K562 (cell line): ENCODE results near the gene UBASH3A. TPM values are rescaled to one million over a fixed set of nuclear protein-coding genes. Genes with fewer than 3 reads are reported as not detected.
A peak's percentile ranks its signal among the peaks of the same experiment; 100 is the strongest.

Experiments used
- CREBBP ChIP-seq: IDR thresholded peaks from one replicate; pipeline ENCODE4 v1.6.1; 2012; ENCODE audit warnings: low read depth, mild to moderate bottlenecking, control low read depth, inconsistent platforms, low read length
- ESRRA ChIP-seq: fragments of 450-650 bp; IDR thresholded peaks from 2 replicates; pipeline ENCODE4 v1.6.1; 2014; ENCODE audit warnings: low read depth, mild to moderate bottlenecking, moderate library complexity, borderline replicate concordance
- JUND ChIP-seq, 2 experiments: IDR thresholded peaks; 2 replicates in 1 of 2; 3 replicates in 1 of 2; pipeline ENCODE4 v1.6.1; 2011; ENCODE audit warnings: borderline replicate concordance in 2 of 2, low read depth in 2 of 2, low read length in 2 of 2, improper control_type of control experiment in 1 of 2, missing biosample characterization in 1 of 2, missing genetic modification characterization in 1 of 2, missing genetic modification reagents in 1 of 2
- MEIS2 ChIP-seq: fragments of 450-650 bp; IDR thresholded peaks from 2 replicates; pipeline ENCODE4 v1.6.1; 2014; ENCODE audit warnings: mild to moderate bottlenecking; ENCODE audit not compliant: partially characterized antibody
- MYC ChIP-seq, 2 experiments: fragments of 250-450 bp in 1 of 2; sonication (Bioruptor Pico) in 1 of 2; IDR thresholded peaks; 2 replicates each; pipeline versions ENCODE4 v1.5.1 to v1.6.1; 2012 to 2021; ENCODE audit warnings: low read depth in 2 of 2, borderline replicate concordance in 1 of 2, improper control_type of control experiment in 1 of 2, low read length in 1 of 2, mild to moderate bottlenecking in 1 of 2, moderate library complexity in 1 of 2
- NCOR1 ChIP-seq: fragments of 450-650 bp; IDR thresholded peaks from 2 replicates; pipeline ENCODE4 v1.6.1; 2016; ENCODE audit warnings: mild to moderate bottlenecking, moderate library complexity
- TCF3 ChIP-seq: sonication (generic); formaldehyde crosslinking; IDR thresholded peaks from 2 replicates; pipeline ENCODE4 v1.4.0; 2020; ENCODE audit warnings: mild to moderate bottlenecking, missing genetic modification reagents
- ZFP30 ChIP-seq: fragments of 250-450 bp; sonication (Bioruptor Pico); IDR thresholded peaks from 2 replicates; pipeline ENCODE4 v1.8.0; 2022; ENCODE audit warnings: moderate library complexity, mild to moderate bottlenecking, inconsistent platforms, borderline replicate concordance
- polyA plus RNA-seq, 8 experiments: library from polyadenylated mRNA; depleted of rRNA in 4 of 8; stranded (reverse) in 5 of 8; unstranded in 3 of 8; fragments of >200 nt; fragmentation: Nextera tagmentation in 2 of 8; fragmentation: Illumina TruSeq in 1 of 8; extraction: Ambion mirVana in 2 of 8; extraction: Trizol in 1 of 8; gene quantifications; 2 replicates each; pipeline versions ENCODE4 v1.2.1 to v1.2.3, GENCODE V29; 2011 to 2014; ENCODE audit warnings: inconsistent platforms in 1 of 8, missing spikeins in 1 of 8
- total RNA-seq, 7 experiments: library from RNA; depleted of rRNA in 6 of 7; stranded (reverse); fragments of >200 nt in 6 of 7; fragmentation: Illumina TruSeq in 2 of 7; extraction: Trizol in 2 of 7; gene quantifications; 2 replicates each; pipeline versions ENCODE4 v1.2.1 to v1.2.3, GENCODE V29; 2011 to 2021; ENCODE audit warnings: low replicate concordance in 1 of 7
- TF ChIP-seq, protein P1 (sequence below), 2 experiments: fragments of 450-650 bp in 1 of 2; sonication (generic) in 1 of 2; formaldehyde crosslinking in 1 of 2; IDR thresholded peaks in 1 of 2; conservative IDR thresholded peaks in 1 of 2; 2 replicates each; pipeline versions ENCODE4 v1.6.1 to v1.8.1; 2016 to 2023; ENCODE audit warnings: mild to moderate bottlenecking in 2 of 2, moderate library complexity in 2 of 2, inconsistent platforms in 1 of 2, missing genetic modification reagents in 1 of 2
- TF ChIP-seq, protein P2 (sequence below), 3 experiments: IDR thresholded peaks in 2 of 3; conservative IDR thresholded peaks in 1 of 3; 2 replicates each; pipeline ENCODE4 v1.5.1; 2011 to 2012; ENCODE audit warnings: low read length in 3 of 3, mild to moderate bottlenecking in 3 of 3, control low read depth in 2 of 3, improper control_type of control experiment in 1 of 3, inconsistent platforms in 1 of 3, low read depth in 1 of 3, mixed read lengths in 1 of 3, moderate library complexity in 1 of 3; ENCODE audit not compliant: insufficient read depth in 2 of 3
- TF ChIP-seq, protein P3 (sequence below): fragments of 450-650 bp; IDR thresholded peaks from 2 replicates; pipeline ENCODE4 v1.6.1; 2018; ENCODE audit not compliant: partially characterized antibody
- TF ChIP-seq, protein P4 (sequence below): conservative IDR thresholded peaks from 2 replicates; pipeline ENCODE4 v1.6.1; 2011; ENCODE audit warnings: low read depth, mild to moderate bottlenecking, low read length; ENCODE audit not compliant: control insufficient read depth

The UBASH3A gene
- total and polyA plus RNA-seq, 9 of the 15 experiments (the other 6 are each of a cell fraction or from before 2014, with no cell fraction given) = 0.23 to 1.8 (median 1.1) TPM

DNA sequence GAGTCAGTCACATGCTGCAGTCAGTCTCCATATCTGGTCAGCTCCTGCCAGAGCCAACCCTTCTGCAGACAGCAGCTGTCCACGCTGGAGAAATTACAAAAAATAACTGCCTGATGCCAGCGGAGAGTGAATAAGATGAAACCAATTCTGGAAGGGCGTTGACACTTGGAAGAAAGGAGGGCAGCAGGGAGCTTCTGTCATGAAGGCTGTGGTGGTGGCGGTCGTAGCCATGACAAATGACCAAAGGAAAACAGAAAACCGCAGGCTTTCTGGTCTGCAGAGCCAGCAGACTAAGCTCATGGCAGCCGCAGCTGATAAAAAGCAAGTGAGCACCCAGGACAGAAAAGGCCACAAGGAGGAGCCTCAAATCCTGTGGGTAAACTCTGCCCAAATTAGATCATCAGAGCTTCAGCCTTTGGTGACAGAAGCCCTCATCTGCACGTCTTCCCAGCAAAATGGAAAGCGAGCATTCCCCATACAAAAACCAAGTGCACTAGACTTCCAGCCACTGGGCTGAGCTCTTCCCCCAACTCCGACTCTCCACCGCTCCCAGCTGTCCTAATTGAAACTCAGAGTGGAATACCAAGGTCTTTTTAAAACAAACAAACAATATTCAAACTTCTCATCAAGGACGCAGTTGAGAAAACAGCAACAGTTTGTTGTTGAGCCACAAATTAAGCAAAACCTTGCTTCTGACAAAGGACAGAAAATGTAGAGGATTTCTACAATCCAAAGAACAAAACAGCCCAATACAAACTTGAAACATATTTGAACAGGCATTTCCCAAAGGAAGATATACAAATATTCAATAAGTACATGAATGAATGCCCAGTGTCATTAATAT lies 63.7 kb downstream of the UBASH3A start (continued):
- TF ChIP-seq ZFP30 (CRISPR knock-in tag) (no peak), TCF3 (CRISPR knock-in tag) (peak; percentile 75), CREBBP (no peak), NCOR1 (0 out of 2 replicates have a peak, but pooled peaks have one; percentile 12), ESRRA (peak; percentile 92; the same call in 1 of the 2 replicates), MYC (IDR thresholded peaks at IDR 0.05; ENCODE audit: low read depth, low read length) (0 out of 2 replicates have a peak, but pooled peaks have one; percentile 38), MYC (CRISPR knock-in tag; IDR thresholded peaks at IDR 0.05; ENCODE audit: borderline replicate concordance, low read depth) (no peak), MEIS2 (peak; percentile 92), JUND (IDR thresholded peaks at IDR 0.05; ENCODE audit: borderline replicate concordance, low read depth, low read length) (peak; percentile 67; the same call in 1 of the 2 replicates), JUND (tag; IDR thresholded peaks at IDR 0.05; ENCODE audit: borderline replicate concordance, low read depth, low read length) (peak; percentile 74; the same call in 1 of the 3 replicates)
- TF ChIP-seq, protein P1, sequence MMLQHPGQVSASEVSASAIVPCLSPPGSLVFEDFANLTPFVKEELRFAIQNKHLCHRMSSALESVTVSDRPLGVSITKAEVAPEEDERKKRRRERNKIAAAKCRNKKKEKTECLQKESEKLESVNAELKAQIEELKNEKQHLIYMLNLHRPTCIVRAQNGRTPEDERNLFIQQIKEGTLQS (IDR thresholded peaks at IDR 0.05) = 0 out of 2 replicates have a peak, but pooled peaks have one; percentile 29
- TF ChIP-seq, protein P1 (CRISPR knock-in tag; conservative IDR thresholded peaks at IDR 0.05) = no peak
- TF ChIP-seq, protein P2, sequence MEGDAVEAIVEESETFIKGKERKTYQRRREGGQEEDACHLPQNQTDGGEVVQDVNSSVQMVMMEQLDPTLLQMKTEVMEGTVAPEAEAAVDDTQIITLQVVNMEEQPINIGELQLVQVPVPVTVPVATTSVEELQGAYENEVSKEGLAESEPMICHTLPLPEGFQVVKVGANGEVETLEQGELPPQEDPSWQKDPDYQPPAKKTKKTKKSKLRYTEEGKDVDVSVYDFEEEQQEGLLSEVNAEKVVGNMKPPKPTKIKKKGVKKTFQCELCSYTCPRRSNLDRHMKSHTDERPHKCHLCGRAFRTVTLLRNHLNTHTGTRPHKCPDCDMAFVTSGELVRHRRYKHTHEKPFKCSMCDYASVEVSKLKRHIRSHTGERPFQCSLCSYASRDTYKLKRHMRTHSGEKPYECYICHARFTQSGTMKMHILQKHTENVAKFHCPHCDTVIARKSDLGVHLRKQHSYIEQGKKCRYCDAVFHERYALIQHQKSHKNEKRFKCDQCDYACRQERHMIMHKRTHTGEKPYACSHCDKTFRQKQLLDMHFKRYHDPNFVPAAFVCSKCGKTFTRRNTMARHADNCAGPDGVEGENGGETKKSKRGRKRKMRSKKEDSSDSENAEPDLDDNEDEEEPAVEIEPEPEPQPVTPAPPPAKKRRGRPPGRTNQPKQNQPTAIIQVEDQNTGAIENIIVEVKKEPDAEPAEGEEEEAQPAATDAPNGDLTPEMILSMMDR (IDR thresholded peaks at IDR 0.05 in 2 of 3, conservative IDR thresholded peaks at IDR 0.05 in 1 of 3; ENCODE audit: insufficient read depth in 2 of 3, low read depth in 1 of 3, low read length in 3 of 3) = peak; percentile 58 to 73 (median 66)
- TF ChIP-seq, protein P3, sequence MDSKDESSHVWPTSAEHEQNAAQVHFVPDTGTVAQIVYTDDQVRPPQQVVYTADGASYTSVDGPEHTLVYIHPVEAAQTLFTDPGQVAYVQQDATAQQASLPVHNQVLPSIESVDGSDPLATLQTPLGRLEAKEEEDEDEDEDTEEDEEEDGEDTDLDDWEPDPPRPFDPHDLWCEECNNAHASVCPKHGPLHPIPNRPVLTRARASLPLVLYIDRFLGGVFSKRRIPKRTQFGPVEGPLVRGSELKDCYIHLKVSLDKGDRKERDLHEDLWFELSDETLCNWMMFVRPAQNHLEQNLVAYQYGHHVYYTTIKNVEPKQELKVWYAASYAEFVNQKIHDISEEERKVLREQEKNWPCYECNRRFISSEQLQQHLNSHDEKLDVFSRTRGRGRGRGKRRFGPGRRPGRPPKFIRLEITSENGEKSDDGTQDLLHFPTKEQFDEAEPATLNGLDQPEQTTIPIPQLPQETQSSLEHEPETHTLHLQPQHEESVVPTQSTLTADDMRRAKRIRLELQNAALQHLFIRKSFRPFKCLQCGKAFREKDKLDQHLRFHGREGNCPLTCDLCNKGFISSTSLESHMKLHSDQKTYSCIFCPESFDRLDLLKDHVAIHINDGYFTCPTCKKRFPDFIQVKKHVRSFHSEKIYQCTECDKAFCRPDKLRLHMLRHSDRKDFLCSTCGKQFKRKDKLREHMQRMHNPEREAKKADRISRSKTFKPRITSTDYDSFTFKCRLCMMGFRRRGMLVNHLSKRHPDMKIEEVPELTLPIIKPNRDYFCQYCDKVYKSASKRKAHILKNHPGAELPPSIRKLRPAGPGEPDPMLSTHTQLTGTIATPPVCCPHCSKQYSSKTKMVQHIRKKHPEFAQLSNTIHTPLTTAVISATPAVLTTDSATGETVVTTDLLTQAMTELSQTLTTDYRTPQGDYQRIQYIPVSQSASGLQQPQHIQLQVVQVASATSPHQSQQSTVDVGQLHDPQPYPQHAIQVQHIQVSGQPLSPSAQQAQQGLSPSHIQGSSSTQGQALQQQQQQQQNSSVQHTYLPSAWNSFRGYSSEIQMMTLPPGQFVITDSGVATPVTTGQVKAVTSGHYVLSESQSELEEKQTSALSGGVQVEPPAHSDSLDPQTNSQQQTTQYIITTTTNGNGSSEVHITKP = no peak
- TF ChIP-seq, protein P4, sequence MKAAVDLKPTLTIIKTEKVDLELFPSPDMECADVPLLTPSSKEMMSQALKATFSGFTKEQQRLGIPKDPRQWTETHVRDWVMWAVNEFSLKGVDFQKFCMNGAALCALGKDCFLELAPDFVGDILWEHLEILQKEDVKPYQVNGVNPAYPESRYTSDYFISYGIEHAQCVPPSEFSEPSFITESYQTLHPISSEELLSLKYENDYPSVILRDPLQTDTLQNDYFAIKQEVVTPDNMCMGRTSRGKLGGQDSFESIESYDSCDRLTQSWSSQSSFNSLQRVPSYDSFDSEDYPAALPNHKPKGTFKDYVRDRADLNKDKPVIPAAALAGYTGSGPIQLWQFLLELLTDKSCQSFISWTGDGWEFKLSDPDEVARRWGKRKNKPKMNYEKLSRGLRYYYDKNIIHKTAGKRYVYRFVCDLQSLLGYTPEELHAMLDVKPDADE = no peak
